Endothelial cell of umbilical vein (primary cell): Measurements from ENCODE around the gene PLEKHG3. TPM values are rescaled to one million over a fixed set of nuclear protein-coding genes. Genes with fewer than 3 reads are reported as not detected.

Experiments
- BruUV-seq: library from RNA; stranded (reverse); fragments of 400-500 nt; replicated peaks from 2 replicates; lab custom pipeline; 2021; lab: Mats Ljungman, UMichigan
- CTCF ChIA-PET: fragments of 300-600, 350-600 bp; sonication (Branson Sonifier 250); formaldehyde crosslinking; loops from one replicate; lab custom pipeline; 2021; ENCODE audit warnings: antibody characterized with exemption, inconsistent platforms; lab: Charles Lee
- POLR2A ChIA-PET: fragments of 300-600, 350-600 bp; sonication (Branson Sonifier 250); formaldehyde crosslinking; loops from one replicate; lab custom pipeline; 2021; ENCODE audit warnings: antibody characterized with exemption, inconsistent platforms; lab: Charles Lee
- DNase-seq: peaks from one replicate; pipeline ENCODE4 v3.0.0-alpha.2; 2011; ENCODE audit warnings: low read depth, low spot score
- FAIRE-seq: peaks from 2 replicates; lab custom pipeline; 2011; peaks lifted over from hg19 to GRCh38; lab: Jason Lieb, UNC
- H2AFZ ChIP-seq: 2 replicates; pipeline ENCODE4 v1.6.0; 2012; ENCODE audit warnings: low read depth, low read length, control low read depth, inconsistent platforms
- H3K27ac ChIP-seq: 2 replicates; pipeline ENCODE4 v1.5.1; 2011; ENCODE audit warnings: low read depth, mild to moderate bottlenecking, control low read depth, low read length, moderate library complexity; ENCODE audit not compliant: insufficient read depth
- H3K27me3 ChIP-seq, 2 experiments: 2 replicates each; pipeline versions ENCODE4 v1.6.0 to v1.6.1; 2011; ENCODE audit warnings: low read length in 2 of 2, mixed read lengths in 1 of 2; ENCODE audit not compliant: control insufficient read depth in 2 of 2, insufficient read depth in 2 of 2
- H3K36me3 ChIP-seq, 2 experiments: 2 replicates in 1 of 2; 3 replicates in 1 of 2; pipeline ENCODE4 v1.5.1; 2011; ENCODE audit warnings: low read length in 2 of 2, mild to moderate bottlenecking in 1 of 2, moderate library complexity in 1 of 2; ENCODE audit not compliant: control insufficient read depth in 2 of 2, insufficient read depth in 2 of 2; ENCODE audit errors: extremely low read depth in 1 of 2
- H3K4me1 ChIP-seq: 3 replicates; pipeline ENCODE4 v1.5.1; 2011; ENCODE audit warnings: mild to moderate bottlenecking, low read length; ENCODE audit not compliant: control insufficient read depth, insufficient read depth; ENCODE audit errors: extremely low read depth
- H3K4me2 ChIP-seq: 2 replicates; pipeline ENCODE4 v1.6.1; 2011; ENCODE audit warnings: low read length, control low read depth, mixed read lengths; ENCODE audit not compliant: insufficient read depth
- H3K4me3 ChIP-seq, 3 experiments: fragments of 200-600 bp in 1 of 3; sonication (generic), shearing (Covaris generic) in 1 of 3; replicated peaks in 1 of 3; 2 replicates each; pipeline ENCODE4 v1.5.1; 2011 to 2016; ENCODE audit warnings: control low read depth in 3 of 3, low read length in 3 of 3, mild to moderate bottlenecking in 2 of 3, inconsistent platforms in 1 of 3, low read depth in 1 of 3, moderate library complexity in 1 of 3; ENCODE audit not compliant: insufficient read depth in 1 of 3
- H3K79me2 ChIP-seq: 2 replicates; pipeline ENCODE4 v1.6.0; 2012; ENCODE audit warnings: low read length, inconsistent platforms; ENCODE audit not compliant: control insufficient read depth, insufficient read depth
- H3K9ac ChIP-seq: replicated peaks from 2 replicates; pipeline ENCODE3; 2011; ENCODE audit warnings: low read length, control low read depth; ENCODE audit not compliant: insufficient read depth; ENCODE audit errors: extremely low read depth
- H3K9me1 ChIP-seq: replicated peaks from 3 replicates; pipeline ENCODE4 v1.6.0; 2011; ENCODE audit warnings: mild to moderate bottlenecking, low read length; ENCODE audit not compliant: control insufficient read depth, insufficient read depth; ENCODE audit errors: extremely low read depth
- H3K9me3 ChIP-seq: replicated peaks from 2 replicates; pipeline ENCODE4 v1.5.1; 2012; ENCODE audit warnings: low read length, inconsistent platforms; ENCODE audit not compliant: control insufficient read depth, insufficient read depth
- H4K20me1 ChIP-seq: replicated peaks from 2 replicates; pipeline ENCODE3; 2011; ENCODE audit warnings: mild to moderate bottlenecking, low read length; ENCODE audit not compliant: control insufficient read depth, insufficient read depth; ENCODE audit errors: extremely low read depth
- EZH2 ChIP-seq: IDR thresholded peaks from 2 replicates; pipeline ENCODE4 v1.6.1; 2012; ENCODE audit warnings: borderline replicate concordance, low read depth, mild to moderate bottlenecking, moderate library complexity, low read length, inconsistent platforms; ENCODE audit not compliant: severe bottlenecking
- FOS ChIP-seq: IDR thresholded peaks from 2 replicates; pipeline ENCODE4 v1.6.1; 2011; ENCODE audit warnings: mild to moderate bottlenecking, low read length, moderate library complexity, borderline replicate concordance; ENCODE audit not compliant: insufficient read depth
- GATA2 ChIP-seq: IDR thresholded peaks from 2 replicates; pipeline ENCODE4 v1.7.0; 2011; ENCODE audit warnings: low read depth, mild to moderate bottlenecking, moderate library complexity, mixed read lengths, low read length; ENCODE audit not compliant: insufficient read length, insufficient read depth
- JUN ChIP-seq: IDR thresholded peaks from 2 replicates; pipeline ENCODE4 v1.6.1; 2011; ENCODE audit warnings: borderline replicate concordance, low read depth; ENCODE audit not compliant: insufficient read length, insufficient read depth
- MYC ChIP-seq: IDR thresholded peaks from one replicate; pipeline ENCODE4 v1.6.1; 2011; ENCODE audit warnings: mild to moderate bottlenecking, low read depth, low read length
- POLR2A ChIP-seq: IDR thresholded peaks from 2 replicates; pipeline ENCODE4 v1.6.1; 2012; ENCODE audit warnings: low read depth, mild to moderate bottlenecking, control low read depth, low read length
- POLR2AphosphoS5 ChIP-seq: IDR thresholded peaks from 2 replicates; pipeline ENCODE4 v1.6.1; 2012; ENCODE audit warnings: low read depth, mild to moderate bottlenecking, control low read depth, low read length, moderate library complexity; ENCODE audit not compliant: insufficient read depth
- dilution Hi-C: fragments of 300-500 bp; cut with MboI; formaldehyde crosslinking; loops from one replicate; pipeline ENCODE4 v1.15.0; 2019; ENCODE audit warnings: low sequenced_read_pairs; ENCODE audit not compliant: extremely low pct_ligation_motif_present
- intact Hi-C: fragments of 100-400 bp; cut with micrococcal nuclease; formaldehyde crosslinking; loops from one replicate; pipeline ENCODE4 v1.10.0; 2022
- polyA plus RNA-seq, 4 experiments: library from polyadenylated mRNA; depleted of rRNA in 3 of 4; stranded (reverse) in 3 of 4; unstranded in 1 of 4; fragments of >200 nt; gene quantifications; 2 replicates each; pipeline versions ENCODE4 v1.2.1 to v1.2.3, GENCODE V29; 2011 to 2012; ENCODE audit warnings: missing spikeins in 1 of 4
- total RNA-seq: library from RNA; stranded (reverse); gene quantifications from 2 replicates; pipeline ENCODE4 v1.2.3, GENCODE V29; 2021
- TF ChIP-seq, protein P1 (sequence below): IDR thresholded peaks from 2 replicates; pipeline ENCODE4 v1.6.1; 2011; ENCODE audit not compliant: insufficient read depth, insufficient read length
- TF ChIP-seq, protein P2 (sequence below), 2 donors: IDR thresholded peaks; 1 replicate in 1 of 2; 2 replicates in 1 of 2; pipeline ENCODE4 v1.5.1; 2011; ENCODE audit warnings: low read length in 2 of 2, mild to moderate bottlenecking in 2 of 2, moderate library complexity in 2 of 2, control low read depth in 1 of 2, inconsistent platforms in 1 of 2, low read depth in 1 of 2; ENCODE audit not compliant: insufficient read depth in 1 of 2; ENCODE audit errors: extremely low read depth in 1 of 2

PLEKHG3 gene
- total and polyA plus RNA-seq, 2 donors (not counting 3 experiments of a cell fraction or from before 2014, with no cell fraction given): 6.6 to 8.0 TPM

DNA sequence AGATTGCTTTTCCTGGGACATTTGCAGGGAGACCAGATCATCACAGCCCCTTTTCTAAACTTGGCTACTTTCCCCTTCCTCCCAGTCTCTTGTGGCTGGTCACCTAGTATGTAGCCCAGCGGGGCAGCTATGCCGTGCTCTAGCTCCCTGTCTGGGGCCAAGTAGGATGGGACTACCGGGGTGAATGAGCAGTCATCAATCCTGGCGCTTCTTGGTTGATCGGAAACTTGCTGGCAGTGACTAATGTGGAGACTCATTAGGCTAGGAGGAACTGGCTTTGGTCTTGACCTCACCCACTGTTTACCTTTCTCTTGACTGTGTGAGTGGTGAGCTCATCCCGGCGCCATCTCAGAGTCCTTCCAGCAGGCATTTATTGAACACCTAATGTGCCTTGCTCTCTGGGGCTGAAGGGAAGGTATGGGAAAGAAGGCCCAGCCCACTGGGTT lies 15.9 kb downstream of the PLEKHG3 start:
- H3K9me1 ChIP-seq: no peaks in the 10 kb centered on the region
- intact Hi-C loops: no loop called here
- H3K4me2 ChIP-seq: no peak overlapping the region
- peak overlapping the region; percentile 13 for H2AFZ ChIP-seq
- no peaks in the 10 kb centered on the region for H4K20me1 ChIP-seq
- TF ChIP-seq GATA2 (no peak), POLR2AphosphoS5 (peak; percentile 36)
- DNase-seq: peak; percentile 34
- no peak overlapping the region for H3K4me3 ChIP-seq
- ChIA-PET CTCF (interaction anchor here (0.8 to 1.0 kb wide), 2 partner anchors 11 to 16 kb away, joined by 3 to 4 read pairs; partner anchors contain the start of gene PLEKHG3), POLR2A (no interaction called here)
- H3K36me3 ChIP-seq: no peaks in the 10 kb centered on the region
- FAIRE-seq: no peak
- BruUV-seq: no TSS peak
- no peaks in the 10 kb centered on the region for H3K9me3 ChIP-seq
- no peaks in the 10 kb centered on the region for H3K27me3 ChIP-seq
- peak overlapping the region; percentile 31 for H3K27ac ChIP-seq
- H3K4me1 ChIP-seq: peaks cover 16% of the 10 kb centered on the region
- dilution Hi-C loops: no loop called here
- no peak overlapping the region for H3K9ac ChIP-seq
- H3K79me2 ChIP-seq: peaks cover under 1% of the 10 kb centered on the region

DNA sequence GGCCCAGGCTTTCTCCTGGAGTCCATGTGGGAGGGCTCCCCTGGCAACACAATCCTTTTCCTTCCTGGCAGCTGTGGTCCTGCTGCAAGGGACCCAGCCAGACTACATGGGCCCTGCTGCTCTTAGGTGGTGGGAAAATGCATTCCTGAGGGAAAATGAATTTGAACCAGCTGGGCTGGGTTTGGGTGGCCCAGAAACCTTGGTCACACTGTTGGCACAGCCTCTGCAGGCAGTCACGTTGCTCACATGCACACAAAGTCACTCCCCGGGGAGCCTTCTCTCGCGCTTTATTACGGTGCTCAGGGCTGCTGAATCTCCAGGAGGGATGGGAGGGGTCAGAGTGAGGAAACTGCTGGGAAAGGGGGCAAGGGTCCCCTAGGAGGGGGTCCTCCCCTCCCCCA lies 17.2 kb downstream of the PLEKHG3 start:
- ChIA-PET CTCF (interaction anchor here (1.1 kb wide), 1 partner anchor 41 kb away, joined by 4 read pairs; no protein-coding TSS in a partner anchor), POLR2A (no interaction called here)
- Histone ChIP-seq H3K79me2 (no peaks in the 10 kb centered on the region), H2AFZ (no peak overlapping the region), H4K20me1 (no peaks in the 10 kb centered on the region), H3K27ac (no peak overlapping the region), H3K9me1 (no peaks in the 10 kb centered on the region), H3K27me3 (no peaks in the 10 kb centered on the region), H3K4me2 (no peak overlapping the region), H3K9me3 (no peaks in the 10 kb centered on the region), H3K4me3 (no peak overlapping the region), H3K9ac (no peak overlapping the region), H3K4me1 (peaks cover 16% of the 10 kb centered on the region), H3K36me3 (no peaks in the 10 kb centered on the region)
- no peak for TF ChIP-seq MYC
- no peak for TF ChIP-seq POLR2AphosphoS5
- TF ChIP-seq JUN: no peak
- TF ChIP-seq GATA2: no peak
- no peak for TF ChIP-seq POLR2A
- TF ChIP-seq EZH2: no peak
- TF ChIP-seq, protein P1, sequence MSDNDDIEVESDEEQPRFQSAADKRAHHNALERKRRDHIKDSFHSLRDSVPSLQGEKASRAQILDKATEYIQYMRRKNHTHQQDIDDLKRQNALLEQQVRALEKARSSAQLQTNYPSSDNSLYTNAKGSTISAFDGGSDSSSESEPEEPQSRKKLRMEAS: no peak
- TF ChIP-seq FOS: no peak
- TF ChIP-seq, protein P2, sequence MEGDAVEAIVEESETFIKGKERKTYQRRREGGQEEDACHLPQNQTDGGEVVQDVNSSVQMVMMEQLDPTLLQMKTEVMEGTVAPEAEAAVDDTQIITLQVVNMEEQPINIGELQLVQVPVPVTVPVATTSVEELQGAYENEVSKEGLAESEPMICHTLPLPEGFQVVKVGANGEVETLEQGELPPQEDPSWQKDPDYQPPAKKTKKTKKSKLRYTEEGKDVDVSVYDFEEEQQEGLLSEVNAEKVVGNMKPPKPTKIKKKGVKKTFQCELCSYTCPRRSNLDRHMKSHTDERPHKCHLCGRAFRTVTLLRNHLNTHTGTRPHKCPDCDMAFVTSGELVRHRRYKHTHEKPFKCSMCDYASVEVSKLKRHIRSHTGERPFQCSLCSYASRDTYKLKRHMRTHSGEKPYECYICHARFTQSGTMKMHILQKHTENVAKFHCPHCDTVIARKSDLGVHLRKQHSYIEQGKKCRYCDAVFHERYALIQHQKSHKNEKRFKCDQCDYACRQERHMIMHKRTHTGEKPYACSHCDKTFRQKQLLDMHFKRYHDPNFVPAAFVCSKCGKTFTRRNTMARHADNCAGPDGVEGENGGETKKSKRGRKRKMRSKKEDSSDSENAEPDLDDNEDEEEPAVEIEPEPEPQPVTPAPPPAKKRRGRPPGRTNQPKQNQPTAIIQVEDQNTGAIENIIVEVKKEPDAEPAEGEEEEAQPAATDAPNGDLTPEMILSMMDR (IDR thresholded peaks at IDR 0.05; ENCODE audit: extremely low read depth in 1 of 2, insufficient read depth in 1 of 2, low read depth in 1 of 2, low read length in 2 of 2): no peak
- BruUV-seq: no TSS peak
- dilution Hi-C loops (no loop called here), intact Hi-C loops (no loop called here)
- no peak for FAIRE-seq
- DNase-seq: peak; percentile 27
